IPS-20b (cell line): ENCODE measurements around the gene EML4.
A peak's percentile ranks its signal among the peaks of the same experiment; 100 is the strongest.
"Not testable (repeated sequence)": the region's sequence is repeated elsewhere in the genome, so short reads cannot be mapped to it uniquely, and the experiment has no call there.

Experiments used
- H3K27ac ChIP-seq: one replicate; pipeline ENCODE4 v1.5.1; 2013; ENCODE audit warnings: low read length
- H3K27me3 ChIP-seq: 2 replicates; pipeline ENCODE4 v1.6.1; 2013; ENCODE audit warnings: mild to moderate bottlenecking, low read length, inconsistent platforms; ENCODE audit not compliant: insufficient read depth
- H3K36me3 ChIP-seq: 2 replicates; pipeline ENCODE4 v1.6.1; 2013; ENCODE audit warnings: low read depth, mild to moderate bottlenecking, inconsistent platforms, low read length, moderate library complexity; ENCODE audit not compliant: insufficient read depth
- H3K4me1 ChIP-seq: 2 replicates; pipeline ENCODE4 v1.6.1; 2013; ENCODE audit warnings: mild to moderate bottlenecking, control low read depth, inconsistent platforms, low read length, moderate library complexity; ENCODE audit not compliant: insufficient read depth
- H3K4me3 ChIP-seq: 2 replicates; pipeline ENCODE4 v1.5.1; 2013; ENCODE audit warnings: mild to moderate bottlenecking, low read length, inconsistent platforms
- H3K9ac ChIP-seq: 2 replicates; pipeline ENCODE4 v1.6.1; 2013; ENCODE audit warnings: low read depth, mild to moderate bottlenecking, inconsistent platforms, low read length, moderate library complexity
- H3K9me3 ChIP-seq: 2 replicates; pipeline ENCODE4 v1.6.1; 2013; ENCODE audit warnings: mild to moderate bottlenecking, low read depth, low read length, inconsistent platforms; ENCODE audit not compliant: insufficient read depth

Gene EML4

DNA sequence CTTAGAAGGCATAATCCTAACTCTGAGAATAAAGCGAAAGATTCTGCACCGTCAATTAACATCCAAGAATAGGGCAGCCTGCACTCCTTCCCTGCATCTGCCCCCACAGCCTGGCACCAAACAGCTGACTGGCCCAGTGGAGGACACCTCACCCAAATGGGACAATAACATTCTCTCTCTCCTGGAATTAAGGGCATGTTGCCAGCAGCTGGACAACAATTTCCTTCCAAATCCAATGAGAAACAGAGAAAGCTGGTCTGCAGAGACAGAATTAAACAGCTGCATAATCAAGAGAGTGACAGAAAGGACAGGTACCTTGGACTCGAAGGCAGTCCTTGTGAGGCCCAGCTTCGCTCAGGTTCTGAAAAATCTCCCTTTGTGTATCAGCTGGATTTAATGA, 176.8 kb downstream of the EML4 start:
- H3K27me3 ChIP-seq: no peaks in the 10 kb centered on the region
- no peak overlapping the region for H3K9ac ChIP-seq
- H3K27ac ChIP-seq: no peak overlapping the region
- peaks cover 31% of the 10 kb centered on the region for H3K36me3 ChIP-seq
- no peak overlapping the region for H3K4me3 ChIP-seq
- H3K9me3 ChIP-seq: no peaks in the 10 kb centered on the region
- H3K4me1 ChIP-seq: no peaks in the 10 kb centered on the region

DNA sequence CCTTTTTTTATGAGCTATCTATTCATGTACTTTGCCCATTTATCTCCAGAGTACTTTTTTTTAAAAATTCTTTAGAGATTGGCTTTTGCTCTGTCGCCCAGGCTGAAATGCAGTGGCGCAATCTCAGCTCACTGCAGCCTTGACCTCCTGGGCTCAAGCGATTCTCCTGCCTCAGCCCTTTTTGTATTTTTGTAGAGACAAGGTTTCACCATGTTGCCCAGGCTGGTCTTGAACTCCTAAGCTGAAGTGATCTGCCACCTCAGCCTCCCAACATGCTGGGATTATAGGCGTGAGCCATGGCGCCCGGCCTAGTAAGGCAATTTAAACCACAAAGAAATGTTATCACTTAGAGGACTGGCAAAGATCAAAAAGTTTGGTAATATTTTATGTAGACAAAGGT, 177.7 kb downstream of the EML4 start:
- H3K36me3 ChIP-seq: peaks cover 39% of the 10 kb centered on the region
- not testable (repeated sequence) for H3K9me3 ChIP-seq, H3K9ac ChIP-seq, H3K27ac ChIP-seq, H3K4me1 ChIP-seq, H3K4me3 ChIP-seq, H3K27me3 ChIP-seq

DNA sequence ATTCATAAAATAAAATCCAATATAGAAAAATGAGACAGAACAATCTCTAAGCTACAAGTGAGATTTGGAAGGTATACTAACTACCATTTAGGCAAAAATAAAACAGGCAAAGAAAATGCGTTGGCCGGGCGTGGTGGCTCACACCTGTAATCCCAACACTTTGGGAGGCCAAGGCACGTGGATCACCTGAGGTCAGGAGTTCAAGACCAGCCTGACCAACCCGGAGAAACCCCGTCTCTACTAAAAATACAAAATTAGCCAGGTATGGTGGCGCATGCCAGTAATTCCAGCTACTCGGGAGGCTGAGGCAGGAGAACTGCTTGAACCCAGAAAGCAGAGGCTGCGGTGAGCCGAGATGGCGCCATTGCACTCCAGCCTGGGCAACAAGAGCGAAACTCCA, 178.4 kb downstream of the EML4 start:
- not testable (repeated sequence) for H3K9ac ChIP-seq, H3K9me3 ChIP-seq, H3K27ac ChIP-seq, H3K4me1 ChIP-seq, H3K4me3 ChIP-seq, H3K27me3 ChIP-seq
- peaks cover 46% of the 10 kb centered on the region for H3K36me3 ChIP-seq

DNA sequence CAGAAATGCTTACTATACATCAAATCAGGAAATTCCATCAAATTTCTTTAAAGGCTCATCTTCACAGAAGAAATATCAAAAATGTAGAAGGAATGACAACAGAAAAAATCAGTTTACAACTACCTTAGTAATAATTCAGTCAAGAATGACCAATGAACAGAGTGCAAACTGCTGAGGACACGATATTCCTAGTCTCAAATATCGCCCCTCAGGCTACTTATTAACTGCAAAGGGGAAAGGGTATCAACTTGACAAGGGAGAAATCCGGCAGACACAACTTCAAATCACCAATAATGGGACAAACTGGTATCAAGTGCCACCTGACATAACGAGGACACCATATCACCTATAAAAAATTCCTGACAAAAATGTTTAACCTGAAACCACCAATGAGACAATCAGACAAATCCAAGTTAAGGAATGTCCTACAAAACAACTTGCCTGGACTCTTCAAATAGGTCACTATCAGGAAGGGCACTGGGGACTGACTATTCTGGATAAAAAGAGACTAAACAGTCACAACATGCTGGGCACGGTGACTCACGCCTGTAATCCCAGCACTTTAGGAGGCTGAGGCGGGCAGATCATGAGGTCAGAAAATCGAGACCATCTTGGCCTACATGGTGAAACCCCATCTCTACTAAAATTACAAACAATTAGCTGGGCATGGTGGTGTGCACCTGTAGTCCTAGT, 179.1 kb downstream of the EML4 start:
- H3K27me3 ChIP-seq: no peaks in the 10 kb centered on the region
- no peak overlapping the region for H3K4me3 ChIP-seq
- H3K4me1 ChIP-seq: no peaks in the 10 kb centered on the region
- H3K27ac ChIP-seq: no peak overlapping the region
- no peak overlapping the region for H3K9ac ChIP-seq
- peaks cover 47% of the 10 kb centered on the region for H3K36me3 ChIP-seq
- no peaks in the 10 kb centered on the region for H3K9me3 ChIP-seq

- Histone ChIP-seq H3K27me3 (no peaks in the 10 kb centered on the region), H3K36me3 (peaks cover 44% of the 10 kb centered on the region)
These were observed 181.4 kb downstream of the EML4 start for GRCh38 chr2:42350434-42351063.

DNA sequence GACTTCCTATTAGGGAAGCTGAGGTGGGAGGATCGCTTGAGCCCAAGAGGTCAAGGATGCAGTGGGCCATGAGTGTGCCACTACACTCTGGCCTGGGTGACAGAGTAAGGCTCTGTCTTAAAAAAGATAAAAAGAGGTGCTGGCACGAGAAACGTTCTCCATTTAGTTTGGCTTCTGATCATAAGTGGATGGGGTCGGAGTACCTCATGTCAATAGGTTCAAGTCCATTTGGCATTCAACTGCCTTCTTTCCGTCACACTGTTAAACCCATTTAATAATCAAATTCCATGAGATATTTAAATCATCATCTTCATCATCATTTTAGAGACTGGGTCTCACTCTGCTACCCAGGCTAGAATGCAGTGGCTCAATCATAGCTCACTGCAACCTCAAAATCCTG, 182.7 kb downstream of the EML4 start:
- H3K27me3 ChIP-seq: no peaks in the 10 kb centered on the region
- H3K9me3 ChIP-seq: no peaks in the 10 kb centered on the region
- no peak overlapping the region for H3K9ac ChIP-seq
- H3K36me3 ChIP-seq: peaks cover 35% of the 10 kb centered on the region
- H3K4me3 ChIP-seq: no peak overlapping the region
- no peak overlapping the region for H3K27ac ChIP-seq
- no peaks in the 10 kb centered on the region for H3K4me1 ChIP-seq

More at GRCh38 chr2:42350434-42351063, 181.4 kb downstream of the EML4 start:
- Histone ChIP-seq H3K27ac (no peak overlapping the region), H3K9me3 (no peaks in the 10 kb centered on the region), H3K4me1 (no peaks in the 10 kb centered on the region), H3K4me3 (no peak overlapping the region), H3K9ac (no peak overlapping the region)

- H3K36me3 ChIP-seq: peaks cover 34% of the 10 kb centered on the region
- H3K27ac ChIP-seq: no peak overlapping the region
- H3K9ac ChIP-seq: no peak overlapping the region
- no peaks in the 10 kb centered on the region for H3K27me3 ChIP-seq
- H3K9me3 ChIP-seq: no peaks in the 10 kb centered on the region
- H3K4me1 ChIP-seq: no peaks in the 10 kb centered on the region
- H3K4me3 ChIP-seq: no peak overlapping the region
These were observed 184.8 kb downstream of the EML4 start for GRCh38 chr2:42353792-42354429.

GRCh38 chr2:42359304-42359964, 190.3 kb downstream of the EML4 start:
- no peak overlapping the region for H3K27ac ChIP-seq
- H3K4me3 ChIP-seq: peak overlapping the region; percentile 94
- no peaks in the 10 kb centered on the region for H3K9me3 ChIP-seq
- H3K4me1 ChIP-seq: peaks cover 12% of the 10 kb centered on the region; the same call in 1 of the 2 replicates
- H3K27me3 ChIP-seq: no peaks in the 10 kb centered on the region
- H3K36me3 ChIP-seq: no peaks in the 10 kb centered on the region
- H3K9ac ChIP-seq: peak overlapping the region; percentile 94; the same call in 1 of the 2 replicates

DNA sequence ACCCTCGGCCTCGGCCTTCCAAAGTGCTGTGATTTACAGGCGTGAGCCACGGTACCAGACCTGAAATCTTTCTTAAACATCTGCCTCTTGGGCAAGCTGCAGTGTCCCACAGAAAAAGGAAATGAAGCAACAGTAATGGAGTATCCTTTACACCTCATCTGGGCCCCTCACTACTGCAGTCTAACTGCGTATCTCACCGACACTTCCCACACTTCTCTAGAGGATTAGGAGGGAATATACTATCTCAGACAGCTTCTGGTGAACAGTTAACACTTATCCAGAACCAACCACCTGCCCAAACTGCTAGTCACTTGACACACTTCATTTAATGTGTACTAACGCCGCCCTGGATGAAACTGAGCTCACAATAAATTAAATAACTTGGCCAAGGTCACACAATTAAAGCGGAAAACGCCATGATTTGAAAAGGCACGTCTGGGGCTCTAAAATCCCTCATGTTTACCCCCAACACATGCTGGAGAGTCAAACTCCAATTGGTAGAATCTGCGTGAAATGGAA, 190.9 kb downstream of the EML4 start:
- Histone ChIP-seq H3K36me3 (no peaks in the 10 kb centered on the region), H3K27me3 (no peaks in the 10 kb centered on the region), H3K4me1 (peaks cover 12% of the 10 kb centered on the region; the same call in 1 of the 2 replicates), H3K9me3 (no peaks in the 10 kb centered on the region), H3K9ac (peak overlapping the region; percentile 94), H3K4me3 (peak overlapping the region; percentile 94), H3K27ac (no peak overlapping the region)

- peaks cover 12% of the 10 kb centered on the region; the same call in 1 of the 2 replicates for H3K4me1 ChIP-seq
- no peaks in the 10 kb centered on the region for H3K9me3 ChIP-seq
- peak overlapping the region; percentile 94 for H3K4me3 ChIP-seq
- no peaks in the 10 kb centered on the region for H3K36me3 ChIP-seq
- H3K27me3 ChIP-seq: no peaks in the 10 kb centered on the region
- H3K27ac ChIP-seq: peak overlapping the region; percentile 81
- H3K9ac ChIP-seq: peak overlapping the region; percentile 94
These were observed 191.3 kb downstream of the EML4 start for GRCh38 chr2:42360493-42360889.

DNA sequence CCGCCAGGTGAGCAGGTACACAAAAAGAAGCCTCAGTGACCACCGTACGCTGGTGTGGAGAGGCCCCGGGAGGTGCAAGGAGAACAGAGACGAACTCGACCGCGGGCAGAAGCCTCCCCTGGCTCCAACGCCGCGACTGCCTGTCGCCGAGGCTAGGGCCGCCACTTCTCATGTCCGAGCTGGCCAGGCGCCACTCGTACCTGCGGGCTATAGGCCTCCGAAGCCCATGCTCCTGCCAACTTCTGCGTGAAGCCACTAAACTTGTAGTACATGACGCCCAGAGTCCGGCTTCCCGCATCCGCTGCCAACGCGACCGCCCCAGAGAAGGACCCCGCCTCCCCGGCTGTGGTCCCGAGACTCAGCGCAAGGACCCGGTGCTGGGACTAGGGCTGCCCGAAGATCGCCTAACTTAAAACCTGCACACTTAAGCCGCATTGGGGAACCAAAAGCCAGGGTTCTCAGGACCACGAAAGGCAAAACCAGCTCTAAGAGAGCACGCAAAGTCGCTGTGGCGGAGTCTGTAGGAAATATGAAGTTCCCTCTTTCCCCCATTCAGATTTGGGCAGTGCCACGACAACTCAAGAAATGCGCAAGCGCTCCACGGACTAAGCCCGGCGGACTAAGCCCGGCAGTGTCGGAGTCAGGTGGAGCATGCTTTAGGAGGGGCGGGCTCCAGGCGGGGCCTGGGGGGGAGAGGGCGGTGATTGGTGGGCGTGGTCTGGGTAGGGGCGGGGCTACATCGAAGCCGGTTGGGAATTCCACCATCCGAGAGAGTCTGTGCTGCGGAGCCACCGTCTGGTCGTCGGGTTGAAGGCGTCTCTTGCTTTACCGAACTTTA, 192.0 kb downstream of the EML4 start, which contains the start of gene COX7A2L:
Gene COX7A2L (minus strand): TSS at position 328 of the 838 bp plus-strand sequence. CDS start 56 bp downstream, at position 272.
- Histone ChIP-seq H3K4me1 (peaks cover 12% of the 10 kb centered on the region; the same call in 1 of the 2 replicates), H3K27me3 (no peaks in the 10 kb centered on the region), H3K9me3 (no peaks in the 10 kb centered on the region), H3K36me3 (no peaks in the 10 kb centered on the region), H3K4me3 (peak within 1 kb of the TSS; percentile 94), H3K27ac (peak within 1 kb of the TSS; percentile 81), H3K9ac (peak within 1 kb of the TSS; percentile 94)
